HG02885 (cell line): ENCODE results near the gene UBE3D.
A peak's percentile ranks its signal among the peaks of the same experiment; 100 is the strongest.
"Not testable (repeated sequence)": the region's sequence is repeated elsewhere in the genome, so short reads cannot be mapped to it uniquely, and the experiment has no call there.

ENCODE experiments used
- ATAC-seq: cut with Tn5 transposase; IDR thresholded peaks from one replicate; pipeline ENCODE4 v1.9.1; 2021; ENCODE audit warnings: mild to moderate bottlenecking; ENCODE audit not compliant: unreplicated experiment, poor library complexity

Gene UBE3D

GRCh38 chr6:82980086-82980485 is 85.6 kb downstream of the UBE3D start:
- ATAC-seq, result no peak

GRCh38 chr6:82979657-82980056 is 86.0 kb downstream of the UBE3D start:
- ATAC-seq, result no peak

DNA sequence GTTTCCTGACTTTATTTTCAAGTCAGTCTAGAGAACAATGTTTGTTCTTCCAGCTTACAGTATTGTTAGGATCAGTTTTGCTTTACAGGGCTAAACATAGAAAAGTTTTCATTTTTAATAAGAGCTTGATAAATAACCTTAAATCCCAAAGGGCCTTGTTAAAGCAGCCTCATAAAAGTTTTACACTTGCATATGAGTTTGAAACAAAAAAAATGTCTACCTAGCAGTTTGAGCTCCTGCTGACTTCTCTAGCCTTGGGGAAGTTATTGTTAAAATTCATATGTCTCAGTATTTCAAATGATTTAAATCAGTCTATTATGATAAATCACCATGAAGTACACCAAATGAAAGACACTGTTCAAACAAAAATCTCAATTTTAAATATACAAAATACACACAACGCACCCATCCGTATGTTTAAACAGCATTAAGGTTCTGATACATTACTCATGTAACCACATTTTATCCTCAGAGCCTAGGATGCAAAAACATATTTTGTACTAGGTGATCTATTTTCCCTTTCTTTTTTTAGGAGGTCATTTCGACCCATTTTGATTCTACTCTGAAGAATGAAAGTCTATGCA is 87.2 kb downstream of the UBE3D start:
- no peak for ATAC-seq

DNA sequence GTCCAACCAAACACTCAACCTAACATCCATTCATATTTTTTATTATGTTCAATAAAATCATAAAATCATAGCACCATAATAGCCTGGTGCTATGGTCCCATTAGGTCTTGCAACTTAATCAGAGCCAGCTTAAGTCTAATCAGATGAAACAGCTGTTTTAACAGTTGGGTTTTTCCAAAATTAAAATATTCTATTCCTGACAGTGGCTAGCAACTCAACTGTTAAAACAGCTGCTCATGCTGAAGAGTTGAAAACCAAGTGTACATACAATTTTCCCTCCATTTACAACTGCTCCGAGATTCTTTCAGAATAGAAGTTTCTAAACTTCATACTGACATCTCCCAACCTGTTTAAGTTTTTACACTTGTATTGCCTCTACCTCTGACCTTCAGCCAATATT is 89.5 kb downstream of the UBE3D start:
- ATAC-seq, result no peak

- ATAC-seq, result no peak
Observed at GRCh38 chr6:82971877-82972460, 93.7 kb downstream of the UBE3D start.

GRCh38 chr6:82970839-82971238 is 94.8 kb downstream of the UBE3D start:
- ATAC-seq, result no peak

GRCh38 chr6:82968708-82969107 is 96.9 kb downstream of the UBE3D start:
- ATAC-seq, result no peak

DNA sequence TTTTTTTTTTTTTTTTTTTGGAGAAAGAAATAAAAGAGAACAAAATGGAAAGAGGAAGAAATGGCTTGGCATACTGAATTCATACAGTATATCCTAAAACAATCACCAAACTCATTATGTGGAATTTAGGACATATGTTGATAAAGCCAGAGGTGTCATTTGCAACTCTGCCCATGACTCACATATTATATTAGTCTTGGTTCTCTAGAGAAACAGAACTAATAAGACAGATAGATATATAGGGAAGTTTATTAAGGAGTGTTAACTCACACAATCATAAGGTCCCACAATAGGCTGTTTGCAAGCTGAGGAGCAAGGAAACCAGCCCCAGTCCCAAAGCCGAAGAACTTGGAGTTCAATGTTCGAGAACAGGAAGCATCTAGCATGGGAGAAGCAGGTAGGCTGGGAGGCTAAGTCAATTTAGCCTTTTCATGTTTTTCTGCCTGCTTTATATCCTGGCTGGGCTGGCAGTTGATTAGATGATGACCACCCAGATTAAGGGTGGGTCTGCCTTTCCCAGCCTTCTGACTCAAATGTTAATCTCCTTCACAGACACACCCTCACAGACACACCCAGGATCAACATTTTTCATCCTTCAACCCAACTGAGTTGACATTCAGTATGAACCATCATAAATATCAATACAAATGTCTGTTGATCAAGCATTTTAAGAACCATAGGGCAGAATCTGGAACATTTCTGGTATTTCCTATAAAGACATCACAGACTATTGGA is 102.3 kb downstream of the UBE3D start:
- ATAC-seq, result no peak

DNA sequence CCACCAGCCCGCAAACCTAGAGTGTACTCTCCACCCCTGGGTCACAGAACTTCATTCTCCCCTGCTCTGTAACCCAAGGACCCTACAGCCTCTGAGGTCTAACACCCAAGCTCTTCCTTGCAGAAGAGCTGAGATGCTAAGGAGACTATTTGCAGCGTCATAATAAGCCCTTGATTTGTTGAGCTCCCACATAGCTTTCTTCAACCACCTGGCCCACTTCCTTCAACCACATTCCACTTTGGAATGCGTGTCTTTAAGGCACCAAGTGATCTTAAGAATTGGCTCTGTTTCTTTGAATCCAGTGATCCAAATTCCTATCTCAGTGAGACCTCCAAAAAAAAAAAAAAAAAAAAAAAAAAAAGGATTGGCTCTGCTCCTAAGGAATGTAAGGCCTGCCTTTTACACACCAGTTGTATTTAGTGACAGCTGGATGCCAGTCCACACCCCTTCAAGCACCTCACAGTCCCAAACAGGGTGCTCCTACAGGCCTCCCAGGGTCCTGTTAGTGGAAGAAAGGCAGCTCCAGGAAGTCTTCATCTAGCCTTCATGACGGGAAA is 106.2 kb downstream of the UBE3D start:
- ATAC-seq, result no peak

DNA sequence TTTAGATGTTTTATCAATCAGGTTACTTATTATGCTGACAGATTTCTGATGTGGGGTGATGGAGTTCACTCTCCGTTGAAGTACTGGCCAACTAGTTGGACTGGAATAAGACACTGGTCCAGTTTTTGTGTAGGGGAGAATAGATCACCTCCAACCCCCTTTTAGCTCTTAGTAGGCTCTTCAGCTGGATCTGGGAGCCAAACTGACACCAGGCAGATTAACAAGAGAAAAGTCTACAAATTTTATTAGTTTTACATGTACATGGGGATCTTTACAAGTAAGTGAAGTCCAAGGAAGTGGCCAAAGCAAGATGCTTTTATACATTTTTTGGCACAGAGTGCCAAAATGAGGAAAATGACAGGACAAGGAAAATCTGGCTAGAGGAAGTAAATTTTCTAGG is 107.1 kb downstream of the UBE3D start:
- no peak for ATAC-seq

GRCh38 chr6:82957868-82958245 is 107.8 kb downstream of the UBE3D start:
- no peak for ATAC-seq

DNA sequence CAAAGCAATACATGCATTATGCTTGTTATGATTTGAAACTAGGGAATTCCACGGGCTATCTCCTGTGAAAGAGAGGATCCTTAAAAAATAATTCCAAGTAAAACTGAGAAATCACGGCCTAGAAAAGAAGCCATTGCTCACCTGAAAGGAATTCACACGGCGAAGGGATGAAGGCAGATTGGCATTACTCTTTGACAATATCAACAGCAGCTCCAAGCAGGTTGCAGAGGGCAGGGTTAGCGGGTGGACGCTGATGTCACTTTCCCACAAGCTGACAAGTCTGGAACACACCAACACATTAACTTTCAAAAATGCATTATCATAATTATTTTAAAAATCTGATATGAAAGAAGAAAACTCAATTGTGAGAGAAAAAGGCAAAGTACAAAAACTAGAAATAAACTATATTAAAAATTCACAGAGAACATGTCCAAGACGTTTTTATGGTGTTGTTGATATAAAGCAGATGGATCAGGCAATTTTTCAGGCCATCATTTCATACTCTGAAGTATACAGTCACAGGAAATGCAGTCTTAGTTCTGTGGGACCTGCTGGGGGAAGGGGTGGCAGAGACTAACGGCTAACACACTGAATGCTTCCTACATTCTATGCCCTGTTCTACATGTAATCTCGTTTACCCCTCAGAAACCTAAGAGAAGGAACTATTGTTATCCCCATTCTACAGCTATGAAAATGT is 108.3 kb downstream of the UBE3D start:
- no peak for ATAC-seq

- no peak for ATAC-seq
Observed at GRCh38 chr6:82955841-82956240, 109.8 kb downstream of the UBE3D start.

DNA sequence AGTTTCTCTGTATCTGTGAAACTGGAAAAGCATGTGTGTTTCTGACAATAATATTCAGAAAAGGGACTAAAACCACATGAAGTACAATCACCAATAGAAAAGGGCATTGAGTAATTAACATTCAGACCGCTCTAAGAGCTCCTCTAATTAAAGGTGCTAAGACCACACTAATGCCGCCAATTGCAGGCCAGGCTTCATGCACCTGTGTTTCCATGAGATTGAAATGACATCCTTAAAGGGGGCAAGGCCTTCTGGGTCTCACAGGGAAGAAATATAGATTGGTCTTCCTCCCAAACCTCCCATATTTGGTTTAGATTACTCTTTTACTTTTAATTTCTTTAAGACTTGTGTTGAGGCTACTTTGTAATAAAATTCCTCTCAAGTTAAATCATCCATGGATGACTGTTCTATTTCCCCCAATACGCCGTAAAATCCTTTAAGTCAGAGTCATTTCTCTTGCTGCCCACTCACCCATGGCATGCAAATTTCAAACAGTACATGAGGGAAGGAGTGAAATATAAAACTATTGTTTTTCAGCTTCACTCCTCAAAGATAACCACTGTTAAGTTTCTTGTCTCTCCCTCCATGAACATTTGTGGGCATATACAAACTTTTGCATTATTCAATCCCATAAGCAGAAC is 110.6 kb downstream of the UBE3D start:
- peak; percentile 91 for ATAC-seq

- no peak for ATAC-seq
Observed at GRCh38 chr6:82954356-82954755, 111.3 kb downstream of the UBE3D start.

DNA sequence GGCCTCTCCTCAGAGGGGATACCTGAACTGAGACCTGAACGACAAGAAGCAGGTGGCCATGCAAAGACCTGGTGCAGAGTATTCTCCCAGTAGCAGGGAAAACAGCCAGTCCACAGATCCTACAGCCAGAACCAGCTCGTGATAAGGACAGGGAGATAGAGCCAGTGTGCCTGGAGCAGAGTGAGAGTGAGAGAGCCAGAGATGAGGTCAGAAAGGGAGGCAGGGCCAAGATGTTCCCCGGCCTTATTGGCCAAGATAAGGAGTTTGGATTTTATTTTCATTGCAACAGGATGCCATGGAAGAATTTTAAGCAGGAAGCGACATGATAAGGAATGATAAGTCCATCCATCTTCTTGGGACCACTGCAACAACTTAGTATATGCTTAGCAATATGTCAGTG is 111.8 kb downstream of the UBE3D start:
- no peak for ATAC-seq

DNA sequence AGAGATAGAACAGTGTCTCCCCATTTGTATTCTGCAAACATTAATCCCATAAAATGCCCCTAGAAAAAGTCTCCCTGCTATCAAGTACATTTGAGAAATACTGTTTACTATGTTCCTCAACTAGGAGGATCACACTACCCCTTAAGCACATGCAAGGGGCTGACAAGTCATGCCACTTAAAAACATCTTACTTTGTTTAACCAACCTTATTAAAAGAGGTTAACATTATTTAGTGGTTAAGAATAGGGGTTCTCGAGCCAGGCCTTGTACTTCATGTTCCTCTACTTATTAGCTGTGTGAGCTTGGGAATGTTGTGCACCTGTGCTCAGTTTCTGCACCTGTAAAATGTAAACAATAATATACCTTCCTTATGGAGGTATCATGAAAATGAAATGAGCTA is 113.7 kb downstream of the UBE3D start:
- no peak for ATAC-seq

DNA sequence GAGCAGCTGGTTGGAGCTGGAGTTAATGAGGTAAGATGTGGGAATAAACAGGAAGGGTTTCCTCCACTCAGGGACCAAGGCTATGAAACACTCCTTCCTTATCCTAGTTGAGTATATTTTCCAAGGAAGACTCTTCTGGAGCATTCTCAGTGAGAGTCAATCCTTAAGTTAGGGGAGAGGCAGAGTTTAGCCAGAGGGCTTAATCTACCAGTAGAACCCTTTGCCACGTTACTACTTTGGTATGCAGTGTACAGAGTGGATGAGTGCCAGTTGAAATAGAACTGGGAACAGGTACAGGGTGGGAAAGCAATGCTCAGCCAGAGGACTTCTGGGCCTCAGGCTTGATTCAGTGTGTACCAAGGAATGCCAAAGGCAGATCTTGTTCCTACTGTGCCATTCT is 114.3 kb downstream of the UBE3D start:
- no peak for ATAC-seq

DNA sequence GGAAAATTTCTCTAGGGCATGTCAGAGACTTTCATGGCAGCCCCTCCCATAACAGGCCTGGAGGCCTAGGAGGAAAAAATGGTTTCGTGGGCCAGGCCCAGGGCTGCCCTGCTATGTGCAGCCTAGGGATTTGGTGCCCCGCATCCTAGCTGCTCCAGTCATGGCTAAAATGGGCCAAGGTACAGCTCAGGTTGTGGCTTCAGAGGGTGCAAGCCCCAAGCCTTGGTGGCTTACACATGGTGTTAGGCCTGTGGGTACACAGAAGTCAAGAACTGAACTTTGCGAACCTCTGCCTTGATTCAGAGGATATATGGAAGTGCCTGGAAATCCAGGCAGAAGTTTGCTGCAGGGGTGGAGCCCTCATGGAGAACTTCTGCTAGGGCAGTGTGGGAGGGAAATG is 134.7 kb downstream of the UBE3D start:
- ATAC-seq, result not testable (repeated sequence)

DNA sequence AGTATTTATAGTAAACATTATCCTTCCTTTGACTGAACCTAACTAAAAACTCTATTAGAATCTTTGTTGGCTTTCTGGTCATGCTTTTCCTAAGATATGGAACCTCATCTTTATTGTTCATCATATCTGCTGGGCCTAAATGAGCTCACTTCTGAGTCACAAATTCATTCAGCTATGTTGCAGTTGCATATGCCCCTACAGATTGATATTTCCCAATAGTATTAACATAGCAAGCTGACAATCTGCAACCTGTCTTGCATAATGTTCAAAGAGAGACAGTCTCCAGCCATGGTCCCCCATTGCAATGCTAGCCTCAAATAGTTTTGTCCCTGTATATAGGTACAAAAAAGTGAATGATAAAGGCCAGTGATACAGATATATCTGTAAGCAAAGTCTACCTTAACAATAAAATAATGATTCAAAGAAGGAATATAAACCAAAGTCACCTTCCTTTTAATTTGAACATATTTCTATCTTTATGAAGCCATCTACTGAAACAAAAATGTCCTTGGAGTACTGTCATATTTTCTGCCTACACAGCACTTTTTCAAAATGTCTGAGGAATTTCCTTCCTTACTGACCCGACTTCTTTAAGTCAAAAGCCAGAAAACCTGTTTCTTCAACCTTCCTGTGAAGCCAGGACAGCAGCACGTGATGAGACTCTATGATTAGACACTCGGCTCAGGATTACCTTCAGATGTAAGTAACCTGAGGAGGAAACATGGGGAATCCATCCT is 140.7 kb downstream of the UBE3D start:
- ATAC-seq, result no peak
